Measurements from ENCODE around the gene PTPRCAP.

- no peak for TF ChIP-seq CTCF (IDR thresholded peaks at IDR 0.05; ENCODE audit: low read length)
- no peak for TF ChIP-seq EZH2 (optimal IDR thresholded peaks at IDR 0.05; ENCODE audit: low read depth, low read length)
Measured at GRCh38 chr11:67420646-67421429, 16.6 kb downstream of the PTPRCAP start.

Data from MM.1S (cell line).